Activated naive CD4-positive, alpha-beta T cell treated with Interleukin-2 at 50 U/mL for 16 hours (primary cell): Measurements from ENCODE around the gene TIGD4.

ENCODE experiments used
- DNase-seq: peaks from one replicate; pipeline ENCODE4 v3.0.0-alpha.2; 2020

TIGD4 gene

DNA sequence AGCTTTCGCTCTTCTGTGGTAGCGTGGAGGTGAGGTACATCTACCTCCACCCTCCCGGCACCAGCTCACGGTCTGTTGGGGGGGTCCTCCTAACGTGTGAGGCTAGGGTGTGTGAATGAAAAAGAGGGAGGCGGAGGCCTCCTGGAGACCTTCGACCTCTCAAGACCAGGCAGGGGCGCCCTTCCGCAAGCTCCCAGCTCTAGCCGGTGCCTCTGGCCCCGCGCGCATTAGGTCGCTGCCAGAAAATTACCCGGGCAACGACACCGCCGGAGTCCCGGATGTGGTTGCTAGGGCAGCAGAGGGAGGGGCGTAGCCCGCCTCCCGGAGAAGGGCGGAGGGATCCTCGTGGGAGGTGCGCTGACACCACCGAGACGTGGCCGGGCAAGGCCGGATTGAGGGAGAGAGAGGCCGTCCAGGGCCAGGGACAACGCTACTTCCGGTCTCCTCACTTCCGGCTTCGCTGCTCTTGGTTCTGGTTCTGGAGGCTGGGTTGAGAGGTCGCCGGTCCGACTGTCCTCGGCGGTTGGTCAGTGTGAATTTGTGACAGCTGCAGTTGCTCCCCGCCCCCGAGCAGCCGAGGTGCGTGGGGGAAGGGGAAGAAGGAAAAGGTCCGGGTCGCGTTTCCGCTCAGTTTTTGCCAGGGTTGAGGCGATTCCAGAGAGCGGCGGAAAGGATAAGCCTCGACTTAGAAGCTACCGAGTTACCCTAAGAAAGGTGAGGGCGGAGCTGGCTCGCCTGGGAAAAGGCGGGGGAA is at the start of gene TIGD4, which contains the start of gene ARFIP1:
TSS of gene TIGD4 (minus strand) at position 218 of the 754 bp plus-strand sequence. CDS start 8,726 bp downstream, outside the sequence.
TSS of gene ARFIP1 (plus strand) at position 442 of the 754 bp plus-strand sequence. CDS start 49,680 bp downstream, outside the sequence.
- peak; percentile 96 for DNase-seq

- DNase-seq, result no peak
Measured at GRCh38 chr4:152828122-152828521, 48.6 kb upstream of the TIGD4 start.

DNA sequence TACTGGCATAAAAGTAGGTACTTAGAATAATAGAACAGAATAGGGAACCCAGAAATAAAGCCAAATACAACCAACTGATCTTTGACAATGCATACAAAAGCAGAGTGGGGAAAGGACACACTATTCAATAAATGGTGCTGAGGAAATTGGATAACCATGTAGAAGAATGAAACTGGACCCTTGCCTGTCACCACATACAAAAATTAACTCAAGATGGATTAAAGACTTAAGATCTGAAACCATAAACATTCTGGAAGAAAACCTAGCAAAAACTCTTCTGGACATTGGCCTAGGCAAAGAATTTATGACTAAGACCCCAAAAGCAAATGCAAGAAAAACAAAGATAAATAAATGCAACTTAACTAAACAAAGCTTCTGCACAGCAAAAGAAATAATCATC is 45.8 kb upstream of the TIGD4 start:
- no peak for DNase-seq

DNA sequence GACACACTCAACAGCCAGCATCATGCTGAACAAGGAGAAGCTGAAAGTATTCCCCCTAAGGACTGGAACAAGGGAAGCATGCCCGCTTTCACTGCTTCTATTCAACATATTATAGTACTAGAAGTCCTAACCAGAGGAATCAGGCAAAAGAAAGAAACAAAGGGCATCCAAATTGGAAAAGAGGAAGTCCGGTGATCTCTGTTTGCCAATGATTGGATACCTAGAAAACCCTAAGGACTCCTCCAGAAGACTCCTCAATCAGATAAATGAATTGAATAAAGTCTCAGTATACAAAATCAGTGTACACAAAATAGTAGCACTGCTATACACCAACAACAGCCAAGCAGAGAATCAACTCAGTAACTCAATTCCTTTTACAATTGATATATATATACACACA is 45.0 kb upstream of the TIGD4 start:
- no peak for DNase-seq

DNA sequence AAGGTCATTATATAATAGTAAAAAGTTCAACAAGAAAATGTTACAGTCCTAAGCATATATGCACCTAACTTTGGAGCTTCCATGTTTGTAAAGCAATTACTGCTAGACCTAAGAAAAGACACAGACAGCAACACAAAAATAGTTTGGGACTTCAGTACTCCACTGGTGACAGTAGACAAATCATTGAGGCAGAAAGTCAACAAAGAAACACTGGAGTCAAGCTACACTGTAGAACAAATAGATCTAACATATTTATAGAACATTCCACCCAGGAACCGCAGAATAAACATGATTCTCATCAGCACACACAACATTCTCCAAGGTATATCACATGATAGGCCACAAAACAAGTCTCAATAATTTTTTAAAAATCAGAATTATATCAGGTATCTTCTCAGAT is 42.8 kb upstream of the TIGD4 start:
- DNase-seq, result no peak

- DNase-seq, result no peak
Measured at GRCh38 chr4:152820073-152820472, 40.5 kb upstream of the TIGD4 start.

DNA sequence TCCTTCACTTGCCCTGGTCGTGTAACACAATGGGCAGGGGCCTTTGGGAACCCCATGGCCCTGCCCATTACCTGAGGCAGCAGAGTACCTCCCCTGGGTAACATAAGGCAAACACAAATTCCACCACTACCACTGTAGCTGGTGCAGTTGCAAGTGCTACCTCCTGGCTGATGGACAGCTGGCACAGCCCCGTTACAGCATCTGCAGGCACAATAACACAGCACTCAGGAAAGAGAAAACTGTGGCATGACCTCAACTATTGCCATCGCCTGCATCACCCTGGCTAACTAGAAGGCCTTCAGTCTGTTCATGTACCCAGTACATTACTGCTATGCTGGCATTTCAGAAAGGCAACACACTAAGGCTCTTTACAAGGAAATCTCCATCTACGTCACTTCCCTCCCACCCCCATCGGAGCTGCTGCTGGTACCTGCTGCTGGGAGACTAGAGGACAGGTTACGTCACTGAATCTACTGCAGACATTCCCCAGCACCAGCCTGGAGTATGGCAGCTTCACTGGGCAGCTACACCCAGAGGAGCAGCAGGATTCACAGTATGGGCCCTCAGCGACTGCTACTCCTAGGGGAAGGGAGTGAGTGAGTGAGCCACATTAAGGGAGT is 39.6 kb upstream of the TIGD4 start:
- DNase-seq, result no peak

GRCh38 chr4:152817331-152817730 is 37.8 kb upstream of the TIGD4 start:
- no peak for DNase-seq

DNA sequence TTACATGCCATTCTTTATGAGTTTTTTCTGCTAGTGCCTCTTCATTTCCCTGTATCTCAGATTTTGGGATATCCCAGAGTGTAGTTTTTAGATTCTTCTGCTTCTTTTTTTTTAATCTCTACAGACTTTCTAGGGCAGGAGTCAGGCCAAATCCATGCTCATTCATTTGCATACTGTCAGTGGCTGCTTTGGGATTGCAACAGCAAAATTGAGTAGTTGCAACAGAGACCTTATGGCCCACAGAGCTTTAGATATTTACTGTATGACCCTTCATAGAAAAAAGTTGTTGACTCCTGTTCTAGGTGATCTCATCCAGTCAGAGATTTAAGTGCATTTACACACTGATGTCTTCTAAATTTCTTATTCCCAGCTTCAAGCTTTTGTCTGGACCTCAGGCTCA is 35.5 kb upstream of the TIGD4 start:
- DNase-seq, result no peak

GRCh38 chr4:152810715-152811287 is 31.3 kb upstream of the TIGD4 start:
- DNase-seq, result no peak

DNA sequence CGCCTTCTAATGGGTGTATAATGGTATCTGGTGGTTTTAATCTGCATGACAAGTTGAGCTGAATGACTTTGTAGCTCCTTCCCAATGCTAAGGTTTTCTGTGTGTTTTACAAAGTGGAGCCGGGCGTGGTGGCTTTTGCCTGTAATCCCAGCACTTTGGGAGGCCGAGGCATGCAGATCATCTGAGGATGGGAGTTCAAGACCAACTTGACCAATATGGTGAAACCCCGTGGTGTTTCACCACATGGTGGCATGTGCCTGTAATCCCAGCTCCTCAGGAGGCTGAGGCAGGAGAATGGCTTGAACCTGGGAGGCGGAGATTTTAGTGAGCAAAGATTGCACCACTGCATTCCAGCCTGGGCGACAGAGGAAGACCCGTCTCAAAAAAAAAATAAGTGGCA is 29.1 kb upstream of the TIGD4 start:
- no peak for DNase-seq

- DNase-seq, result no peak
Measured at GRCh38 chr4:152807294-152807829, 27.8 kb upstream of the TIGD4 start.

- no peak for DNase-seq
Measured at GRCh38 chr4:152806501-152807125, 27.1 kb upstream of the TIGD4 start.

- DNase-seq, result no peak
Measured at GRCh38 chr4:152805818-152806217, 26.3 kb upstream of the TIGD4 start.

- no peak for DNase-seq
Measured at GRCh38 chr4:152805071-152805650, 25.6 kb upstream of the TIGD4 start.

DNA sequence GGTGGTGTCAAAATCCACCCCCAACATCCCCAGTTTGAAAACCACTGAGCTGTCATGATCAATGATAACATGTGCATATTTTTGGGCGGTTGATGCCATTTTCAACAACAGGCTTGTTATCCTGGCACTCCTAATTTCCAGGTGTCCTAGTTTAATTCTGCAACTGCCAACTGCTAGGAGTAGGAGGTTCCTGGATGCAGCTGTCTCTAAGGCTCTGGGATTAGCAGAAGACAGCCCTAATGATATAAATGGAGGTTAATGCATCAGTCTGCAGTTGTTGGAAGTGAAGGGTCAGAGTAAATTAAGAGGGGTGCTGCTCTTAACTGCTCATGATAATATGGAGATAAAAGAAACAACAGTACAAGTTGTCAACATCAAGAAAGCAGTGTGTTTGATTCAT is 24.0 kb upstream of the TIGD4 start:
- DNase-seq, result no peak

GRCh38 chr4:152795891-152796290 is 16.4 kb upstream of the TIGD4 start:
- DNase-seq, result no peak

DNA sequence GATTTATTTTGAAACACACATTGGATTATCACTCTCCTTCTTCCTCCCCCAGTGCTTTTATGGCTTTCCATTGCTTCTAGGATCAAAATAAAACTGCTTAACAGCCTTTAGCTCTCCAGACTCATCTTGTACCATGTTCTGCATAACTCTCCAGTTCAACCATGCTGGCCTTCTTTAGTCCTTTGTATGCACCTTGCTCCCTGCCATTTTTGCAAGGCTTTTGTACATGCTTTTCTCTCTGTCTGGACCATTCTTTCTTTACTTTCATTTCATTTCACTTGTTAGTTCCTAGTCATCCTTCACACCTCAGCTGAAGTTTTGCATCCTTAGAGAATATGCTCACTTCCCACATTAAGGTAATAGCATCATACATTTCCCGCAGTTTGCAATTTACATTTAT is 7.1 kb upstream of the TIGD4 start:
- DNase-seq, result no peak

- no peak for DNase-seq
Measured at GRCh38 chr4:152785639-152786615, 6.4 kb upstream of the TIGD4 start.

- no peak for DNase-seq
Measured at GRCh38 chr4:152784490-152785350, 5.2 kb upstream of the TIGD4 start.

DNA sequence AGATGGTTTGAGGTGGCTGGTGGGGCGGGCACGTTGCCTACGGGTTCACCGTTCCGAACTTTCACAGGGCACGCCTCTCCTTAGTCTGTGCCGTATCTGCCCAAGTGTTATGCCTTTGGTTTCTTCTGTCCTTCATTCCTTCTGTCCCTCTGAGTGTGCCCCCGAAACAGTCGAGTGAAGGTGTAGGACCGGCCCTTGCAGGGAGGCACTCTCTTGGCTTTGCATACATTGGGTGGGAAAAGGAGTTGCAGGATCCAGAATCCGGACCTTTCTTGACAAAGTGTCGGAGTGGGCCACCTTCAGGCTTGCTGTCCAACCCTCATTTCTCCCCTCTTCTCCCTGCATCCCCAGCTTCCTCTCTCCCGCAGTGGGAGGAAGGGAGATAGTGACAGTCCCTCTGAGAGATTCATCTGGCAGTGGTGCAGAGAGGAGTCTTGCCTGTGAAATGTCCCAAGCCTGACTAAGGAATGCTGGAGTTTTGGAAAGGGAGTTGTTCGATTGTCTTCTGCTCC is 793 bp upstream of the TIGD4 start:
- DNase-seq, result no peak
